HG03064 (cell line): ENCODE results near the gene METTL9.
A peak's percentile ranks its signal among the peaks of the same experiment; 100 is the strongest.
"Not testable (repeated sequence)": the region's sequence is repeated elsewhere in the genome, so short reads cannot be mapped to it uniquely, and the experiment has no call there.

Experiments
- ATAC-seq: cut with Tn5 transposase; IDR thresholded peaks from one replicate; pipeline ENCODE4 v1.9.1; 2021; ENCODE audit warnings: low read depth; ENCODE audit not compliant: unreplicated experiment

METTL9 gene

DNA sequence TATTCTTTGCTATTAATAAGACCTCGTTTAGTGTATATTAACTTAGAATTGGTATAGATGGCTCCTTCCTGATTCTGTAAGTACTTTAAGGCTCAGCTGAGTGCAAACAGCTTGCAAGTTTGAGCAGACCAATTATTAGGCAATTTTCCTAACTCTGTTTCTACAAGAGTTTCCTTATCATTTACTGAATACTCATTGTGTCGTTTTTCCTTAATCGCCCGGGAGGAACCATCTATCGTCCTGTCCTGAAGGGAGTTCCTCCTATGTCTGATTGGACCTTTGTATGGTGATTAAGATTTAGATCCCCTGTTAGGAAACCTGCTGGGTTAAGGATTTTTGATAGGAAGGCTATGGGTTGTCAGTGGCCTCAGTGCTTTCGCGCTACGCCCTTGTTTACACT lies 32.0 kb downstream of the METTL9 start:
- ATAC-seq: not testable (repeated sequence)

DNA sequence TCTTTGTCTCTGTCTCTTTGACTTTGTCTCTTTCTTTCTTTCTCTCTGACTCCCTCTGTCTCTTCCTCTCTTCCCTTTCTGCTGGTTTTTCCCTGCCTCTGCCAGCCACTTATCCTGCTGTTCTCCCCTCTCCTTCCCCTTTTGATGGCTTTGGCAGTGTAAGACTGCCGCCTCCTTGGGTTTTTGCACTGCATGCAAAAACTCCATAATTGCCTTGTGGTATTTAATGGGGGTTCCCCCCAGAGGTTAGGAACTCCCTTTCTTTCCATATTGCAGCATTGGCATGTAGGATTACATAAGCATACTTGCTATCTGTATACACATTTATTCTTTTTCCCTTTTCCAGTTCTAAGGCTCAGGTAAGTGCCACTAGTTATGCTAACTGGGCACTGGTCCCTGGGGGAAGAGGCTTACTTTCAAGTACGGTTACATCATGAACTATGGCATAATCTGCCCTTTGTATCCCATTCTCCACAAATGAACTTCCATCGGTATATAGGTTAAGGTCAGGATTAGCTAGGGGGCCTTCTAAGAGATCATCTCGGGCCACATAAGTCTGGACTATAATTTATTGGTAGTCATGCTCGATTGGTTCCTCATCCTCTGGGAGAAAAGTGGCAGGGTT lies 32.7 kb downstream of the METTL9 start:
- not testable (repeated sequence) for ATAC-seq

DNA sequence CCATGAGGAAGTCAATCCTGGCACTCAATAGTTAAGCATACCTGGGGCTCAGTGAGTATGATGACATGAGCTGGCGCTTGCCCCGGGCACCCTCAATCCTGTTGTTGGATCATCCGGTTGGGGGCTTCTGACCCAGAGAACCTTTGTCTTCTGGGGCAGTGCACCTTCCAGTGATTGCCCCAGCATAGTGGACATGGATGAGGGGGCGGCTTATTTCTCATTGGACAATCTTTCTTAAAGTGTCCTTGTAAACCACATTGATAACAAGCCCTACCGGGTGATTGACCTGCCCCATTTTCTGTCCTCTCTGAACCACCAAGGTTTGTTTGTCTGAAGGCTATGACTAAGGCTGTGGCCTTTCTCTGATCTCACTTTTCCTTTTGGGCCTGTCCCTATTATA lies 34.8 kb downstream of the METTL9 start:
- no peak for ATAC-seq

DNA sequence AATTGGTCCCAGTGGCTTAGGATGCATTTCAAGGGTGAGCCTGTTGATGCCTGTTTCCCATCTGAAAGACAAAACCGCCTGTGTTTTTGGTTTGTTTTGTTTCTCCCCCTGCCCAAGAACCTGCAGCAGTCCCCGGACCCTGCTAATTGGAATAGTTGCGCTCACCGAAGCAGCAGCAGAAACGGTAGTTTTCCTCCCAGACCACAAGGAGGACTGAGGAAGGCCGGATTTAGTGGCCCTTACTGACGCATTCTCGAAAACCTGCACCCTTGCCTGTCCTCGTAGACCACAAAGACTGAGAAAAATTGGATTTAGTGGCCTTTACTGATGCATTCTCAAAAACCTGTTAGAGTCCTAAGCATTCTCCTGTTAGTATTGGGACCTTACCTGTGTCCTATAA lies 36.3 kb downstream of the METTL9 start:
- not testable (repeated sequence) for ATAC-seq

DNA sequence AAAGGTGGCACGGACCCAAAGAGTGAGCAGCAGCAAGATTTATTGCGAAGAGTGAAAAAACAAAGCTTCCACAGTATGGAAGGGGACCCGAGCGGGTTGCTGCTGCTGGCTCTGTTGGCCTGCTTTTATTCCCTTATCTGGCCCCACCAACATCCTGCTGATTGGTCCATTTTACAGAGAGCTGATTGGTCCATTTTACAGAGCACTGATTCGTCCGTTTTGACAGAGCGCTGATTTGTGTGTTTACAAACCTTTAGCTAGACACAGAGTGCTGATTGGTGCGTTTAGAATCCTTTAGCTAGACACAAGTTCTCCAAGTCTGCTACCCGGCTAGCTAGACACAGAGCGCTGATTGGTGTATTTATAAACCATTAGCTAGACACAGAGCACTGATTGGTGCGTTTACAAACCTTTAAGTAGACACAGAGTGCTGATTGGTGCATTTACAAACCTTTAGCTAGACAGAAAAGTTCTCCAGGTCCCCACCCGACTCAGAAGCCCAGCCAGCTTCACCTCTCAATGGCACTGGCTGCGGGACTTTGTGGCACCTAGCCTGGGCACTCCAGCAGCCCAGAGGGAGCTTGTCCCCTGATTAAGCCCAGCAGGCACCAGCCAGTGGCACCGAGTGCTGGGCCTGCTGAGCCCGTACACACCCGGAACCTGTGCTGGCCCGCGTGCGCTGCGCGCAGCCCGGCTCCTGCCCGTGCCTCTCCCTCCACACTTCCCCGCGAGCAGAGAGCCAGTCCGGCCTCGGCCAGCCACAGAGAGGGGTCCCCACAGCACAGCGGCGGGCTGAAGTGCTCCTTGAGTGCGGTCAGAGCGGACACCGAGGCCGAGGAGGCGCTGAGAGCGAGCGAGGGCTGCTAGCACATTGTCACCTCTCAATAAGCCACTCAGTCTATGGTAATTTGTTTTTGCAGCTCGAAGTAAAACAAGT lies 37.9 kb downstream of the METTL9 start:
- no peak for ATAC-seq

DNA sequence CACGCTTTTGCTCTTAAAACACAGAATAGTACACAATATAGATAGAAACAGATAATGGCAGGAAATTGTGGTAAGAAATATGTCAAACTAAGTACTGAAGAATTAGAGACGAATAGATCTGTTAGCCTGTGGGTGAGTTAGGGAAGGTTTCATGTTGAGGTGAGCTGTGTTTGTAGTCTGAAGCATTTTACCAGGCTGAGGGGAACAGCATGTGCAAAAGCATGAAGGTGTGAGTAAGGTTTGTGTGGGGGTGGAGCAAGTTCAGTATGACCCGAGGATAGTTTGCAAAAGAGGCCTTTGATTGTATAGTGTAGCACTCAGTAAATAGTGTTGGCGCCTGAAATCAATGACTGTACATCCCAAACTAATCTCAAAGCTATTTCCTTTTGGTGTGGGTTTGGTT lies 39.2 kb downstream of the METTL9 start:
- ATAC-seq: no peak

DNA sequence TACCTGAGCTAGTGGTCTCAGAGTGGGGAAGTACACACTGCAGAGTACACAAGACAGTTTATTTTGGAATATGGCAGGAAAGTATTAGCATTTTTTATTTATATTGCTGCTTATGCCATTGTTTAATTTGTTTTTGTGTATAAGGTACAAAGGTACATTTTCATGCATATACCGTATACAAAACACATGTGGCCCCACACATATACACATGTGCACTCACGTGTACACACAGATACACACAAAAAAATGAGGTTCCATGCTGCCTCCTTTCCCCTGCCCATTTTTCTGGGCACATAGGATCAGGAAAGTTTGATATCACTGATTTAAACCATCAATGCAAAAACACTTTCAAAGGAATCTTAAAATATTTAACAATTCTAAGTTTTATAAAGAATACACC lies 40.1 kb downstream of the METTL9 start:
- ATAC-seq: no peak

DNA sequence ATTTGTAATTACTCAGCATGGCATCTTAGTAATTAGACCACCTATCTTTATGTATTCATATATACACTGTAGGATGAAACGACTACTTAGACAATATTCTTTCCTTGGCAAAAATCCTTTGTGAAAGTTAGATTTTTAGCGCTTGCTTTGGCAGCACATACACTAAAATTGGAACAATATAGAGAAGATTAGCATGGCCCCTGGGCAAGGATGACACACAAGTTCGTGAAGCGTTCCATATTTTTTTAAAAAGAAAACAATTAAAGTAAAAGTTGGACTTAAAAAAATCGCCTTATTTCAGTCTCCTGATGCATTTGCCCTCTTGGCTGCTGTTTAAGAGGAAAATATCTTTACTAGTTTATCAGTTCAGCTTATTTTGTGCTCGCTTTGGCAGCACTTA lies 42.5 kb downstream of the METTL9 start:
- no peak for ATAC-seq

DNA sequence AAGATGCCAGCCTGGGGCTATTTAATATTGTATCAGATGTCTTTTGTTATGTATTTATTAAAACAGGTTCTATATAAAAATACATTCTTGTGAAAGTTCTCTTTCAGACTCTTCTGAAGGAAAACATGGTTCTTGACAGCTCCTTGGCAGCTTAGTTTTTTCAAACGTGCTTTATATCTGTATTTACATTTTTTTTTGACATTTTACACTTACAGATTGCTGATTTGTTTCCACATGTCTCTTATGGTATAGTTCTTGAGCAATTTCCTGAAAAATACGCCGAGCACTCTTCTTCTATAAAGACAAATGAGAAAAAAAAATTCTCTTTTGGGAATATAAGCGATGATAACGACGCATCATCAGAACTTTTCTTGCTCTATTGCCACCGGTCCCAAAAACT lies 43.5 kb downstream of the METTL9 start:
- no peak for ATAC-seq

DNA sequence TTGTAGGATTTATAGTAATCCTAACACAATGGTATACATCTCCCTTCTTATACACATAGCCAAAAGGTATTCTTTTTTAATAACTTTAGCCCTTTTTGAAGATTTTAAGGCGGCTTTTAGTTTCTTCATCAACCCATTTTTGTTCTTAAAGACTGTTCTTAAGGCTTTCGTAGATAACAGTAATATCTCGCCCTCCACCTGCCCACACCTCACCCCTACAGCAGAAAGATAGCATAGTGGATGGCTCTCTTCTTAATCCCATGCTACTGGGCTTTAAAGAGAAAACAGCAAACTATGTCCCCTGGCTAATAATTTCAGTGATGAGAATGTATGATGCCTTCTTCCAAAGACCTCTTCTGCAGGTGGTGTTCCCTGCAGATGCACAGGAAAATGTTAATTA lies 44.4 kb downstream of the METTL9 start:
- no peak for ATAC-seq

DNA sequence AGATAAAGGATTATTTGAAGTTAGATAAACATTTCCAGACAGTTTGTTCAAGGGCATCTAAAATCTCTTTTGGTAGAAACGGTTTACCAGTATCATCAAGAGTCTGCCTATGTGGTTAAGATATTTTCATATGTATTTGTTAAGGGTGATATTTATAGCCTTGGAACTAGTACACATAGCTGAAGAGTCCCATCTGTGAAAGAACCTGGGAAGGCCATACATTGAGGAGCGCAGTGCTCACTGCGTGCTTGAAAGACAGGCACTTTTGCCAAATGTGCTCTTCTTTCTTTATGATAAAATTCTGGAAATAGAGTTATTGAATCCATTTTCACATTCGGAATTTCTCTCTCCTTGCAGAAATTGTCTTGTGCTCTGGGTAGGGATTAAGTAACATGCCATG lies 45.3 kb downstream of the METTL9 start:
- ATAC-seq: no peak

DNA sequence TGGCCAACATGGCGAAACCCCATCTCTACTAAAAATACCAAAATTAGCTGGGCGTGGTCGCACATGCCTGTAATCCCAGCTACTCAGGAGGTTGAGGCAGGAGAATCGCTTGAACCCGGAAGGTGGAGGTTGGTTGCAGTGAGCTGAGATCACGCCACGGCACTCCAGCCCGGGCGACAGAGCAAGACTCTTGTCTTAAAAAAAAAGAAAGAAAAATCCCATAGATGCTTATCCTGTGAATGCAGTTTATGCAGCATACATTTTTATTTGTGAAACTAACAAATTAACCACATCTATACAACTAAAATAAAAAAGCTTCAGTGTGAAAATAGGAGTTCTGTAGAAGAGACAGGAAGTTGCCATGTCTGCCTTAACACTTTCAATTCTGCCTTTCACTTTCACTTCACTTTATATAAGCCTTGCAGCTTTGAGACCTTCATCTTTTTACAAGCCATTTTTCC lies 45.9 kb downstream of the METTL9 start:
- no peak for ATAC-seq

DNA sequence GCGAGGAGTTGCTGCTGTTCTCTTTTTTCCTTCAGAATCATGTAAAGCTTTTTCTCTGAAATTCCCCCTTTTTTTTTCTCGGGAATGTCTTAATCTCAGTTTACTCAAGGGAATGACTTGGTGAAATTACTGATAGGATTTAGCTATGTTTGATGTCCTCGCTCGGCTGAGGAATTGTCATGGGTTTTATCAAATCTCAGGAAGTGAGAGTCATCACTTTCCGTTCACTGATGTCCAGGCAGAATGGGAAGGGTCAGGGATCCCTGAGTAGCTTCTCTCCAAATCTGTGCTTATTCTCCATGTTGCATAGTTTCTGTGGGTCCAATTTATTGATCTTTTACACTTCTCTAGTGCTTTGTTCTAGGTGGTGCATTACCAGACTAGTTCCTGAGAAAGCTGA lies 46.7 kb downstream of the METTL9 start:
- no peak for ATAC-seq

DNA sequence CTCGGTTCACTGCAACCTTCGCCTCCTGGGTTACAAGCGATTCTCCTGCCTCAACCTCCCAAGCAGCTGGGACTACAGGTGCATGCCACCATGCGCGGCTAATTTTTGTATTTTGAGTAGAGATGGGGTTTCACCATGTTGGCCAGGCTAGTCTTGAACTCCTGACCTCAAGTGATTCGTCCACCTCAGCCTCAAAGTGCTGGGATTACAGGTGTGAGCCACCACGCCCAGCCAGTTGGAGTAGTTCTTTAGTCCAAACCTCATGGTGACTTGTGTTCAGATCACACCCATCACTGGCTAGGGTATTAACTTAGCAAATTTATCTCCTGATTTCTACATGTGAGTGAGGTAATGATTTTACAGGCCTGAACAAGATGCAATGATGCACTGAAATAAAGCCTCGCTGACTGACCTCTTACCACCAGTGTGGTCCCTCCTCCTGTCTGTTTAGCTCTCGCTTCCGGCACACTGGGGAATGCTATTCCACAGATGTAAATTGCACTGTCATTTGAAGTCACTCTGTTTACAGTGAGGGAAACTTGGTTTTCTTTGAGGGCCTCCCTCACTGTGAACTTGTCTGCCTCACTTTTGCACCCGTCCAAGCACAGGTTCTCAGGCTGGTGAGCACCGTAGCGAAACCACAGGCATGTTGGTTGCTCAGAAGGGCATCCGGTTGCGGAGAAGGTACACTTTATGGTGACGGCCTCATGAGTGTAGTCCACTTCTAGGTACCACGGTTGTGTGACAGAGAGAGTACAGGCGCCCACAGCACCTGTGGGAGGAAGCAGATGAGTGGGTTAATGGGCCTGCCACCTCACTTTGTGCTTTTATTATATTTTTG lies 47.6 kb downstream of the METTL9 start:
- ATAC-seq: peak; percentile 76

DNA sequence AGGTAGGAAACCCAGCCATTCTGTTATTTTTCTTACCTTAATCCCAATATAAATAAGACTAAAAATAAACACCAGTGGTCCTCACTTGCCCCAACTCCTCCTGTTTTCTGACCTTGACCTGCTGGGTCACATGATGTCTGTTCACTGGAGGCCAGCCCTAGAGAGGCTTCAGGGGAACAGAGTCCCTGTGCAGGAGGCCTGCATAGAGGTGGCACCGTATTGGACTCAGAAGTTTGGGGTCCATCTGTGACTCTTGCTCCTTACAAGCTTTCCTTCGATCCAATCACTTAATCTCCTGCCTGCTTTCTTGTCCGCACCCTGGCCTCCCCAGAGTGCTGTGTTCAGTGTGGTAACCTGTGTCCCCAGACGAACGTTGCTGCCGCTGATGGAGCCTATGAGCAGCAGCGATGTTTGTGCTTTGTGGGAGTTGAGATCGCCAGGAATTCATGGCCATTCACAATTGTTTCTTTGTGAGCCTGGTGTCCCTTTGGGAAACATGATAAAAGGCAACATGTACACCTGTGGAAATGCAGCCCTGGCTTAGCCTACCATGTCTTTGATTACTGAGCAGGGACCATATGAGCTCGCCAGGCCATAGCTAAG lies 48.3 kb downstream of the METTL9 start:
- no peak for ATAC-seq

DNA sequence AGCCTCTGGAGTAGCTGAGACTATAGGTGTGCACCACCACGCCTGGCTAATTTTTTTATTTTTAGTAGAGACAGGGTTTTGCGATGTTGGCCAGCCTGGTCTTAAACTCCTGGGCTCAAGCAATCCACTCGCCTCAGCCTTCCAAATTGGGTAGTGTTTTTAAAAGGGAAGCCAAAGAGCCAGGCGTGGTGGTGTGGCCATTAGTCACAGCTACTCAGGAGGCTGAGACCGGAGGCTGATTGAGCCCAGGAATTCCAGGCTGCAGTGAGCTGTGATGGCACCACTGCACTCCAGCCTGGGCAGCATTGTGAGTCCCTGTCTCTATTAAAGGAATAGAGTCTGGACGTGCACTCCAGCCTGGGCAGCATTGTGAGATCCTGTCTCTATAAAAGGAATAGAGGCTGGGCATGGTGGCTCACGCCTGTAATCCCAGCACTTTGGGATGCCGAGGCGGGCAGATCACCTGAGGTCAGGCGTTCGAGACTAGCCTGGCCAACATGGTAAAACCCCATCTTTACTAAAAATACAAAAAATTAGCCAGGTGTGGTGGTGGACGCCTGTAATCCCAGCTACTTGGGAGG lies 50.5 kb downstream of the METTL9 start:
- not testable (repeated sequence) for ATAC-seq

DNA sequence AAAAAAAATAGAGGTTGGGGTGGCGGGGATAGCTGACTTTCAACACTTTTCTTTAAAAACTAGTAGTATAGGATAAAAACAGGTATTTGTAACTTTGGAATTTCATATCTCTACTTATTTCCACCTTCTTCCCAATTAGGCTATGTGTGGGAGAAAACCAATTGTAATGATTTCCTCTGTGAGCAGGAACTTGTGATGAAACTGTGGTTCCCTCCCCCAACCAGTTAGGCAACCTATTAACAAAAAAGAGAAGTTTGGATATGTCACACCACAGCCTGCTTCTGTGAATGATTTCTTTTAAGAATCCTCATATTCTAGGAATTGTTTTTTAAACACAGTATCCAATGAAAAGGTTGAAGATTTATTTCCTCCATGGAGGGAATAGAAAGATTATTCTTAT lies 51.1 kb downstream of the METTL9 start:
- ATAC-seq: no peak

DNA sequence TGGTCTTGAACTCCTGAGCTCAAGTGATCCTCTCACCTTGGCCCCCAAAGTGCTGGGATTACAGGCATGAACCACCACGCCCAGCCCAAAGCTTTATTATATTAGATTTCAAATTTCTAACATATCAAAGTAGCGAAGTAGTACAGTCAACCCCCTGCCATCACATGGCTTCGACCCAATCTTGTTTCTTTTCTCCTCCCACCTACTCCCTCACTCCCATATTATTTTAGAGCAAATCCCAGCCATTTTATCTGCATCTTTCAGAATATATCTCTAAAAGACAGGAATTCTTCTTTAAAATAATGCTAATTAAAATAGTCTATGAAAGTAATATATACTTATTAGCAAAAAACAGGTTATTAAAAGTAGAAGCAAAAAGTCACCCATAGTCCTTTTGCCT lies 52.1 kb downstream of the METTL9 start:
- ATAC-seq: no peak

DNA sequence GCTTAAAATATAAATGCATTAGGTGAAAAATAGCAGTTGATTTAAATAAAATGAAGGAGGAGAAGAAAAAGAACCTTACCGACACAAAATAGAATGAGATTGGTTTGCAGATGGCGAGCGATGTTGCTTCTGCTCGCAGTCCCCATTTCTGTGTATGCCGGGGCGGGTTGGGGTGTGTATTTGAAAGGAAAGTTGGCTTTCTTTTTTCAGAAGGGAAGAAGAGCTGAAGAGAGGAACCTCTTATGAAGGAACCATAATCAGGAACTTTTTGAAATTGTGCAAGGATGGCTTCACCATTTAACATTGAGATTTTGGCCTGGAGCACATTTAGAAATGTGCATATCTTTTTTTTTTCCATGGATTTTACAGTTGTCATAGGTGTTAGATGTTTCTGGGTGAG lies 53.1 kb downstream of the METTL9 start, which contains the start of gene IGSF6:
Gene IGSF6 (minus strand): TSS at position 156 of the 400 bp plus-strand sequence. CDS start 10 bp downstream, at position 146.
- ATAC-seq: no peak

DNA sequence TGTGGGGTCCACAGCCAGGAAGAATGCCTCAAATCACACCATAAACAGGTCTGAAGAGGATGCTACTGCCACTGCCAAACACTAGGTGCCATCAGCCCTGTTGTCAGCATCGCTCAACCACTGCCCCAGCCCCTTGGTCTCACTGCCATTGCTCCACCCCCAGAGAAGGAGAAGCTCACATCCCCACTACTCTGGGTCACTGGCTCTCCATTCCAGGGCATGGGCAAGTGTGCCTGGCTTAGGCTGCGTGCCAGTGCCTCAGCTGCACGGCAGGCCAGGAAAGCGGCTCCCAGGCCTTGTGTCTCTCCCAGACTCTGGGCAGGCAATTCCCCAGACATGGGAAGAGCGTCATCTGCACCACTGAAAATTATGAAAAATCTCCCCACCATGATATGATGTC lies 54.2 kb downstream of the METTL9 start:
- ATAC-seq: no peak
